ENCODE results near the gene HDAC2. TPM values are rescaled to one million over a fixed set of nuclear protein-coding genes. Genes with fewer than 3 reads are reported as not detected.
A peak's percentile ranks its signal among the peaks of the same experiment; 100 is the strongest.

HDAC2 gene
- total and polyA plus RNA-seq, 2 of the 13 experiments (the other 11 are each of a cell fraction or from before 2014, with no cell fraction given) = 99.6 to 114 TPM

- Histone ChIP-seq H3K4me3 (replicated peaks in 1 of 3; ENCODE audit: insufficient read depth in 1 of 3, low read depth in 2 of 3, low read length in 3 of 3) (no peak overlapping the region; a peak in 1 of 6 replicates), H3K27me3 (ENCODE audit: control insufficient read depth in 1 of 2, insufficient read depth in 2 of 2, low read length in 2 of 2) (no peaks in the 10 kb centered on the region), H3K9ac (ENCODE audit: insufficient read depth, low read depth, low read length) (no peak overlapping the region), H4K20me1 (ENCODE audit: insufficient read depth, low read length) (no peaks in the 10 kb centered on the region), H3K36me3 (replicated peaks in 1 of 2; ENCODE audit: control insufficient read depth in 1 of 2, insufficient read depth in 2 of 2, low read length in 2 of 2) (no peaks in the 10 kb centered on the region), H3K27ac (ENCODE audit: extremely low read length, insufficient read depth, low read length) (no peak overlapping the region), H3K4me2 (ENCODE audit: low read depth, low read length) (peak overlapping the region; percentile 38), H3K4me1 (ENCODE audit: insufficient read depth, low read length) (peaks cover 25% of the 10 kb centered on the region), H3K79me2 (ENCODE audit: insufficient read depth, low read length) (no peaks in the 10 kb centered on the region), H2AFZ (ENCODE audit: low read length) (no peak overlapping the region), H3K9me3 (ENCODE audit: low read length) (no peaks in the 10 kb centered on the region)
- BruUV-seq (replicated peaks) = no TSS peak
- peak; percentile 85 for ATAC-seq
- POLR2A ChIA-PET = no interaction called here
- FAIRE-seq = peak; percentile 26
- in situ Hi-C loops (cut with HindIII; ENCODE audit: extremely low pct_ligation_motif_present, low pct_unique_long_range_greater_than_20kb) (loop anchor here (25.0 kb wide), 1 partner anchor 1583 kb away; the partner anchor contains the start of gene RFPL4B), intact Hi-C loops (cut with micrococcal nuclease; ENCODE audit: unreplicated experiment) (no loop called here)
- CTCF ChIA-PET (ENCODE audit: low intra/inter-chr PET ratio, low total read pairs) = no interaction called here
- WGBS (ENCODE audit: low lambda C conversion rate) = 24% methylated on average over 3 of the region's 3 CpGs
- peak; percentile 6 for DNase-seq (ENCODE audit: low spot score)
- no peak for TF ChIP-seq ZMAT3 (CRISPR knock-in tag; conservative IDR thresholded peaks at IDR 0.05)
- no peak for TF ChIP-seq TOPORS (CRISPR knock-in tag; IDR thresholded peaks at IDR 0.05)
- no peak for TF ChIP-seq ASH2L (IDR thresholded peaks at IDR 0.05; ENCODE audit: insufficient read length, low read depth, low read length)
- TF ChIP-seq ZNF770 (CRISPR knock-in tag; IDR thresholded peaks at IDR 0.05) = no peak
- TF ChIP-seq PPARG (CRISPR knock-in tag; conservative IDR thresholded peaks at IDR 0.05) = no peak; the same call in 1 of the 2 replicates
- TF ChIP-seq ZNF776 (CRISPR knock-in tag; IDR thresholded peaks at IDR 0.05) = no peak
- no peak for TF ChIP-seq GPBP1L1 (CRISPR knock-in tag; IDR thresholded peaks at IDR 0.05)
- no peak for TF ChIP-seq FOXC1 (CRISPR knock-in tag; IDR thresholded peaks at IDR 0.05; ENCODE audit: borderline replicate concordance)
- TF ChIP-seq, protein P1, sequence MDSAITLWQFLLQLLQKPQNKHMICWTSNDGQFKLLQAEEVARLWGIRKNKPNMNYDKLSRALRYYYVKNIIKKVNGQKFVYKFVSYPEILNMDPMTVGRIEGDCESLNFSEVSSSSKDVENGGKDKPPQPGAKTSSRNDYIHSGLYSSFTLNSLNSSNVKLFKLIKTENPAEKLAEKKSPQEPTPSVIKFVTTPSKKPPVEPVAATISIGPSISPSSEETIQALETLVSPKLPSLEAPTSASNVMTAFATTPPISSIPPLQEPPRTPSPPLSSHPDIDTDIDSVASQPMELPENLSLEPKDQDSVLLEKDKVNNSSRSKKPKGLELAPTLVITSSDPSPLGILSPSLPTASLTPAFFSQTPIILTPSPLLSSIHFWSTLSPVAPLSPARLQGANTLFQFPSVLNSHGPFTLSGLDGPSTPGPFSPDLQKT (CRISPR knock-in tag; IDR thresholded peaks at IDR 0.05; ENCODE audit: borderline replicate concordance) = no peak
- TF ChIP-seq, protein P2, sequence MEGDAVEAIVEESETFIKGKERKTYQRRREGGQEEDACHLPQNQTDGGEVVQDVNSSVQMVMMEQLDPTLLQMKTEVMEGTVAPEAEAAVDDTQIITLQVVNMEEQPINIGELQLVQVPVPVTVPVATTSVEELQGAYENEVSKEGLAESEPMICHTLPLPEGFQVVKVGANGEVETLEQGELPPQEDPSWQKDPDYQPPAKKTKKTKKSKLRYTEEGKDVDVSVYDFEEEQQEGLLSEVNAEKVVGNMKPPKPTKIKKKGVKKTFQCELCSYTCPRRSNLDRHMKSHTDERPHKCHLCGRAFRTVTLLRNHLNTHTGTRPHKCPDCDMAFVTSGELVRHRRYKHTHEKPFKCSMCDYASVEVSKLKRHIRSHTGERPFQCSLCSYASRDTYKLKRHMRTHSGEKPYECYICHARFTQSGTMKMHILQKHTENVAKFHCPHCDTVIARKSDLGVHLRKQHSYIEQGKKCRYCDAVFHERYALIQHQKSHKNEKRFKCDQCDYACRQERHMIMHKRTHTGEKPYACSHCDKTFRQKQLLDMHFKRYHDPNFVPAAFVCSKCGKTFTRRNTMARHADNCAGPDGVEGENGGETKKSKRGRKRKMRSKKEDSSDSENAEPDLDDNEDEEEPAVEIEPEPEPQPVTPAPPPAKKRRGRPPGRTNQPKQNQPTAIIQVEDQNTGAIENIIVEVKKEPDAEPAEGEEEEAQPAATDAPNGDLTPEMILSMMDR (CRISPR knock-in tag; IDR thresholded peaks at IDR 0.05) = no peak
- TF ChIP-seq ZBTB34 (CRISPR knock-in tag; IDR thresholded peaks at IDR 0.05) = no peak
Observed at GRCh38 chr6:113920663-113921267, 50.2 kb downstream of the HDAC2 start.
